Activated naive CD4-positive, alpha-beta T cell treated with anti-CD3 and anti-CD28 coated beads, Interleukin-2, amount 50 U/mL, for 72 hours (primary cell): ENCODE data around the gene PTPN14. TPM values are rescaled to one million over a fixed set of nuclear protein-coding genes. Genes with fewer than 3 reads are reported as not detected.

Experiments used
- ATAC-seq, 2 donors: fragments of 150-1000 bp; cut with Tn5 transposase; 2 replicates each; pipeline ENCODE4 v1.10.0; 2021; ENCODE audit warnings: mild to moderate bottlenecking in 2 of 2, moderate library complexity in 2 of 2
- DNase-seq, 2 donors: peaks; one replicate each; pipeline ENCODE4 v3.0.0; 2021 to 2022; ENCODE audit warnings: low spot score in 2 of 2
- H3K27ac Mint-ChIP-seq, 2 donors: one replicate each; pipeline ENCODE4 v1.8.0; 2022; ENCODE audit warnings: mild to moderate bottlenecking in 2 of 2, mixed read lengths in 2 of 2
- H3K36me3 Mint-ChIP-seq, 2 donors: one replicate each; pipeline ENCODE4 v1.8.0; 2022; ENCODE audit warnings: mixed read lengths in 2 of 2
- H3K9me3 Mint-ChIP-seq, 2 donors: one replicate each; pipeline ENCODE4 v1.8.0; 2022; ENCODE audit warnings: mixed read lengths in 2 of 2
- total RNA-seq, 2 donors: library from RNA; stranded (reverse); gene quantifications; one replicate each; pipeline ENCODE4 v1.2.3, GENCODE V29; 2022

The PTPN14 gene
- total RNA-seq, 2 donors from 2014 or later, result 4.0 to 4.3 TPM

- ATAC-seq (no peak), DNase-seq (no peak)
- peak overlapping the region in 1 of 2 donors; percentile 92 for H3K27ac Mint-ChIP-seq
- H3K9me3 Mint-ChIP-seq, result peaks cover 0 to 8% of the 10 kb centered on the region in 2 donors
- peaks cover 1 to 4% of the 10 kb centered on the region in 2 donors for H3K36me3 Mint-ChIP-seq
Measured at GRCh38 chr1:214444182-214444939, 107.0 kb downstream of the PTPN14 start.

DNA sequence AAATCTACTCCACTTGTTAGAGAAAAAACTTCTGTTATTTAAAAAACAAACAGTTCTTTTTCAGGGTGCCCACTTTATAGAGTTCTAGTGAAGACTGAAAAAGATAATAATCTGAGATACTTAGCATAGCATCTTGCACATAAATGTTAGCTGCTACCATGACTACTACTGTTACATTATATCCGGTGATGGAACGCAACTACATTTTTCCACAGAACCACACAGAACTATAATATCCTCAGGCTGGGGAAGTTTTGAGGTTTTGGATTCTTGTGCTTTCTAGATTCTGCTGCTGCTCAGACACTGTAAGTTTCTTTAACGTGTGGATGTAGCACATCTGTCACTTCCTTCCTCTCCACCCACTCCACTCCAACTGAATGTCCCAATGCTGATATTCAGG is 110.3 kb downstream of the PTPN14 start:
- H3K27ac Mint-ChIP-seq, result peak overlapping the region; percentile 98 to 100
- DNase-seq, result no peak
- no peaks in the 10 kb centered on the region for H3K9me3 Mint-ChIP-seq
- peaks cover 7% of the 10 kb centered on the region in 2 donors for H3K36me3 Mint-ChIP-seq
- peak; percentile 51 to 52 for ATAC-seq

- ATAC-seq, result peak in 1 of 2 donors; percentile 2
- H3K36me3 Mint-ChIP-seq, result peaks cover 7 to 14% of the 10 kb centered on the region in 2 donors
- no peak for DNase-seq
- peaks cover 0 to 5% of the 10 kb centered on the region in 2 donors for H3K9me3 Mint-ChIP-seq
- peak overlapping the region; percentile 98 to 100 for H3K27ac Mint-ChIP-seq
Measured at GRCh38 chr1:214440219-214440965, 111.0 kb downstream of the PTPN14 start.

- DNase-seq (peak; percentile 58 to 79), ATAC-seq (peak; percentile 86 to 89)
- peaks cover 7 to 14% of the 10 kb centered on the region in 2 donors for H3K36me3 Mint-ChIP-seq
- H3K9me3 Mint-ChIP-seq, result peaks cover 0 to 5% of the 10 kb centered on the region in 2 donors
- H3K27ac Mint-ChIP-seq, result peak overlapping the region; percentile 98 to 100
Measured at GRCh38 chr1:214439352-214440119, 111.9 kb downstream of the PTPN14 start.

- no peak for DNase-seq
- H3K9me3 Mint-ChIP-seq, result peaks cover 0 to 5% of the 10 kb centered on the region in 2 donors
- peaks cover 12 to 14% of the 10 kb centered on the region in 2 donors for H3K36me3 Mint-ChIP-seq
- H3K27ac Mint-ChIP-seq, result peak overlapping the region; percentile 98 to 100
- peak in 1 of 2 donors; percentile 30 for ATAC-seq
Measured at GRCh38 chr1:214438530-214438929, 112.9 kb downstream of the PTPN14 start.

GRCh38 chr1:214438075-214438474 is 113.3 kb downstream of the PTPN14 start:
- DNase-seq, result no peak
- Mint-ChIP-seq H3K9me3 (peaks cover 0 to 5% of the 10 kb centered on the region in 2 donors), H3K27ac (peak overlapping the region; percentile 31 to 100), H3K36me3 (peaks cover 12 to 14% of the 10 kb centered on the region in 2 donors)
- no peak for ATAC-seq

DNA sequence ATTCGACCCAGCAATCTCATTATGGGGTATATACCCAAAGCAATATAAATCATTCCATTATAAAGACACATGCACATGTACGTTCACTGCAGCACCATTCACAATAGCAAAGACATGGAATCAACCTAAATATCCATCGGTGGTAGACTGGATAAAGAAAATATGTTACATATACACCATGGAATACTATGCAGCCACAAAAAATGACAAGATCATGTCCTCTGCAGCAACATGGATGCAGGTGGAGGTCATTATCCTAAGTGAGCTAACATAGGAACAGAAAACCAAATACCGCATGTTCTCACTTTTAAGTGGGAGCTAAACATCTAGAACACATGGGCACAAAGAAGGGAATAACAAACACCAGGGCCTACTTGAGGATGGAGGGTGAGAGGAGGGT is 115.5 kb downstream of the PTPN14 start:
- Mint-ChIP-seq H3K36me3 (peaks cover 12 to 14% of the 10 kb centered on the region in 2 donors), H3K9me3 (peaks cover 4 to 5% of the 10 kb centered on the region in 2 donors), H3K27ac (no peak overlapping the region)
- no peak for ATAC-seq
- DNase-seq, result no peak

GRCh38 chr1:214432245-214432644 is 119.2 kb downstream of the PTPN14 start:
- Mint-ChIP-seq H3K27ac (no peak overlapping the region), H3K36me3 (peaks cover 5 to 14% of the 10 kb centered on the region in 2 donors), H3K9me3 (peaks cover 5 to 7% of the 10 kb centered on the region in 2 donors)
- no peak for DNase-seq
- ATAC-seq, result no peak

GRCh38 chr1:214429951-214430770 is 121.2 kb downstream of the PTPN14 start:
- H3K36me3 Mint-ChIP-seq, result peaks cover 9 to 10% of the 10 kb centered on the region in 2 donors
- no peak for ATAC-seq
- H3K9me3 Mint-ChIP-seq, result peaks cover 3 to 7% of the 10 kb centered on the region in 2 donors
- H3K27ac Mint-ChIP-seq, result no peak overlapping the region
- no peak for DNase-seq

DNA sequence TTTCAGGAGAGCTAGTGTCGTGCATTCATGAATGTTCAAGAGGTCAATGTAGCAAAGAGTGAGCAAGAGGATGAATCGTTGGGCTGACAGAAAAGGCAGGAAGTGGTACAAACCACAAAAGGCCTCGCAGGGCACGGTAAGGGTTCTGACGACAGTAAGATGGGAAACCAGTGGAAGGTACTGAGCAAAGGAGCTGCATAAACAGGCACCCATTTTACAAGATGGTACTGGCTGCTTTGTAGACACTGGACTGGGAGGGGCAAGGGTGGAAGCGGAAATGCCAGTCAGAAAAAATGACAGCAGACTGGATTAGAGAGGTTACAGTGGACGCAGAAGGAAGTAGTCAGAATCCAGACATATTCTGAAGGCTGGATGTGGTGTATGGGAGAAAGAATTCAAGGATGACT is 123.5 kb downstream of the PTPN14 start:
- H3K9me3 Mint-ChIP-seq, result peaks cover 4 to 7% of the 10 kb centered on the region in 2 donors
- ATAC-seq, result peak; percentile 99
- peak overlapping the region; percentile 91 to 94 for H3K27ac Mint-ChIP-seq
- peaks cover 6 to 15% of the 10 kb centered on the region in 2 donors for H3K36me3 Mint-ChIP-seq
- peak; percentile 58 to 90 for DNase-seq

GRCh38 chr1:214426426-214426812 is 125.0 kb downstream of the PTPN14 start:
- ATAC-seq (no peak), DNase-seq (no peak)
- Mint-ChIP-seq H3K36me3 (peaks cover 6 to 19% of the 10 kb centered on the region in 2 donors), H3K9me3 (peaks cover 8 to 14% of the 10 kb centered on the region in 2 donors), H3K27ac (peak overlapping the region in 1 of 2 donors; percentile 42)

DNA sequence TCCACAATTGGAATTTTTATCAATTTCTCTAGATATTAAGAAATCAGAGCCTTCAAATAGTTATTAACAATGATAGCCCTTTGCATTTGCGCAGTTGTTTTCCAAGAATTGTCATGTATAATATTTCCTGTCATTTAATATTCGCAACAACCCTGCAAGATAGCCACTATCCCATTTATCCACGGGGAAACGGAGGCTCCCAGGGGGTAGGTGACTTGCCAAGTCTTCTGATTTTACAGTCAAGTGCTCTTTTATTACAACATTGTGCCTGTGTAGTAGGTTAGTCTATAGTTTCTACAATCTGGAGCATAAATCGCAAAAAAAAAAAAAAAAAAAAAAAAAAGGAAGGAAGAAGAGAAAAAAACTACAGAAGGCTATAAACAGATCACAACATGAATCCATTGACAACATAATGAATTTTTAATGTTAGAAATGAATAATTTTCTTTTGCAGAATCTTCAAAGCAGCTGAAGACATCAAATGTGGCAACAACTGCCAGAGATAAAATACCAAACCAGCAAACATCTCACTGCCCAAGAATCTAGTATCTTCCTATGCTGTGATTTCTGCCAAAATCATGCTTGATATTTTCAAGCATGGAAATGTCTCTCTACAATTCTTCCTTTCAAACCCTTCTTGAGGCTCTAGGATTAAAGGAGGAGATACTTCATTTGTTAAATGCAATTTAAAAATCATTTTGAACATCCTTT is 125.5 kb downstream of the PTPN14 start:
- ATAC-seq (no peak), DNase-seq (no peak)
- H3K9me3 Mint-ChIP-seq, result peaks cover 8 to 10% of the 10 kb centered on the region in 2 donors
- peaks cover 6 to 22% of the 10 kb centered on the region in 2 donors for H3K36me3 Mint-ChIP-seq
- peak overlapping the region in 1 of 2 donors; percentile 42 for H3K27ac Mint-ChIP-seq

DNA sequence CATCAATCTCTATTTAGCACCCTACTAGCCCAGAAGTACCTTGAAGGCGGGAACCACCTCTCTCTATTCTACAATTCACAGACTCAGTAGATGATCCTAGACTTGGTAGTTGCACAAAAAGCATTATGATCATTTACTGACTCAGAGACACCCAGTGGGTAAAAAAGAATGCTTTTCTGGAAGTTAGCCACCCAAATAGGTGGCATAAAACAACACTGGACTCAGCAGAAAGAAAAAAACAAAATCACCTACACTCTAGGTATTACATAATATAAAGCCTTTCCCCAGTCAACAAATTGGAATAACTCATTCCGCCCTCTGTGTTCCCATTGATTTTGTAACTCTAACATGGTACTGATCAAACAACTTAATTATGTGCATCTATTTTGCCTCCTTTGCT is 126.3 kb downstream of the PTPN14 start:
- Mint-ChIP-seq H3K27ac (peak overlapping the region in 1 of 2 donors; percentile 42), H3K36me3 (peaks cover 6 to 25% of the 10 kb centered on the region in 2 donors), H3K9me3 (peaks cover 7 to 8% of the 10 kb centered on the region in 2 donors)
- ATAC-seq (no peak), DNase-seq (no peak)

DNA sequence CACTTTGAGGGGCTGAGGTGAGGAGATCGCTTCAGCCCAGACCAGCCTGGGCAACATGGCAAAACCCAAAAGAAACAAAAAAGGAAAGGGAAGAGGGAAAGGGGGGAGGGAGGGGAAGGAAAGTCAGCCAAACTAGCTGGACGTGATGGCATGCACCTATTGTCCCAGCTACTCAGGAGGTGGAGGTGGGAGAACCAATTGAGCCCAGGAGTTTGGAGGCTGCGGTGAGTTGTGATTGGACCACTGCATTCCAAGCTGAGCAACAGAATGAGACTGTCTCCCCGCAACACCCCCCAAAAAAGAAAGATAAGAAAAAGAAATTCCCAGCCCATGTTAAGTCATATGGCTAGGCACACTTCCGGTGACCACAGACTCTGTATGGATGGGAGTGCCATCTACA is 128.4 kb downstream of the PTPN14 start:
- peaks cover 7 to 8% of the 10 kb centered on the region in 2 donors for H3K9me3 Mint-ChIP-seq
- H3K27ac Mint-ChIP-seq, result no peak overlapping the region
- DNase-seq, result no peak
- no peak for ATAC-seq
- H3K36me3 Mint-ChIP-seq, result peaks cover 6 to 19% of the 10 kb centered on the region in 2 donors

DNA sequence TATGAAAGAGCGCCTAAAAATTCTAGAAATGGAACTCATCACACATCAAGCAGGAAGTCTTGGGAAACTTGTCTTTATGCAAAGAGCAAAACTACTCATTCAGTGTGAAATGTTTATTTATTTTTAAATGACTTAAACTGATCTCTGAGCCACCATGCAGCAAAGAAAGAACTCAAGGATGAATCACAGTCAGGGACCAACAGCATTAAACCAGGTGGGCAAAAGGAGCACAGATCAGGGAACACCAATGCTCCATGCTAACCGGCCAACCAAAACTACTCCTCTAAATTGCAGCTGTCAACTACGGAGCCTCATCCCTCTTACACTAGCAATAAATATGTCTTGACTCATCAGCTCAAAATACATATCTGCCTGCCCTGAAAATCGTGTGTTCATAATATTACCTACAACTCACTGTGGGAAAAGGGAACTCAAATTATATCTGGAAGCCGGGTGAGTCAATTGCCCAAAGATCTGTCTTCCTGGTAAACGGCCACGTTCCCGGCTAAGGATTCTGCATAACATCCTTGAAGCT is 129.2 kb downstream of the PTPN14 start:
- Mint-ChIP-seq H3K36me3 (peaks cover 6 to 19% of the 10 kb centered on the region in 2 donors), H3K9me3 (peaks cover 7 to 8% of the 10 kb centered on the region in 2 donors), H3K27ac (no peak overlapping the region)
- no peak for ATAC-seq
- no peak for DNase-seq
